Stimulated activated CD4-positive, alpha-beta T cell treated with anti-CD3 and anti-CD28 coated beads, Interleukin-1b, Interleukin-23, amount 100 ng/mL, for 4 hours (primary cell): ENCODE measurements around the gene ZNF436.
"Not testable (repeated sequence)": the region's sequence is repeated elsewhere in the genome, so short reads cannot be mapped to it uniquely, and the experiment has no call there.

ENCODE experiments used
- DNase-seq, 2 donors: peaks; one replicate each; pipeline ENCODE4 v3.0.0-alpha.2; 2020; ENCODE audit warnings: low read depth in 2 of 2

The ZNF436 gene

DNA sequence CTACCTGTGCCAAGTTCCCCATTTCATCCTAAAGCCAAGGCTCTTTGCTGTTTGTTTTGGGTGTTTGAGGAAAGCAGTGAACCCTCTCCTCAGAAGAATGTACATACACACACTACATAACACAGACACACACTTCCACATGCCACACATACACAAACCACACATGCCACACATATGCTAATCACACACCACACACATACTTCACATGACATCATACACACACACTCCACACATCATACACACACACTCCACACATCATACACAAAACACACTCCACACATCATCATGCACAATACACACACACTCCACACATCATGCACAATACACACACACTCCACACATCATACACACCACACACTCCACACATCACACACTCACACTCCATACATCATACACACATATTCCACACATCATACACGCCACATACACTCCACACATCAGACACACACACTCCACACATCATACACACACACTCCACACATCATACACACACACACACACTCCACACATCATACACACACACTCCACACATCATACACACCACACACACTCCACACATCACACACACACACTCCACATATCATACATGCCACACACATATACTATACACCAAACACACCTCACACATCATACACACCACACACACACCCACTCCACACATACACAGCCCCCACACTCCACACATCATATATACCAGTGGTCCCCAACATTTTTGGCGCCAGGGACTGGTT is 22.7 kb upstream of the ZNF436 start:
- no peak for DNase-seq

DNA sequence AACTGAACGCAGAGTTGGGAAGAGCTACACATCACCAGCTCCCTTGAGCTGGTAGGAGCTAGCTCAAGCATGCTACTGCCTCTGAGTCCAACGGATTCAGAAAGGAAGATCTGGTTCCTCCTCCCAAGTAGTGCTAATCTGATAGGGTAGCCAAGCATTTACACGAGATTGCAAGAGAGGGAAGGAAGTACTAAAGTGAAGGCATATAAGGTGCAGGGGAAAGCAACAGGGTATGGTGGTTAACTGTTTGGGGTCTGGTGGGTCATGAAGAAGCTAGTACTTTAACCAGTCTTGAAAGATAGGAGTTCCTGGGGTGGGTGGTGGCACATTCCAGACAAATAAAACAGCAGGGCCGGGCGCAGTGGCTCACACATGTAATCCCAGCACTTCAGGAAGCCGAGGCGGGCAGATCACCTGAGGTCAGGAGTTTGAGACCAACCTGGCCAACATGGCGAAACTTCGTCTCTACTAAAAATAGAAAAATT is 20.2 kb upstream of the ZNF436 start:
- no peak for DNase-seq

DNA sequence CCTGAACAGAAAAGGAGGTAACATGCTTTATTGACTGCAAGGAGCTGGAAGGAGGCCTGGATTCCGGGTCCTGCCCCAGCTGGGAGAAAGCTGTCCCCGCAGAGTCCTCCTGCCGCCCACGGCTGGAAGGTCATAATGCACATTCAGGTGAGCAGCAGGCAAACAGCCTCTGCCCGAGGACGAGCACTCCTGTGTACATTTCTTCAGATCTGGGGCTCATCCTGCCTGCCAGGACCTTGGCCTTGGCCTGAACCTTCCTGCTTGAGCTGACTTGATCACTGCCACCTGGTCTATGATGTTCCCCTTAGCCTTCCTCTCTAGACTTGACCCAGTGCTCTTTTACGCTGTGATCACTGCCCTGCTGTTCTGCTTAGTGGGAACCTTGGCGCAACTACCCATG is 17.9 kb upstream of the ZNF436 start:
- no peak for DNase-seq

DNA sequence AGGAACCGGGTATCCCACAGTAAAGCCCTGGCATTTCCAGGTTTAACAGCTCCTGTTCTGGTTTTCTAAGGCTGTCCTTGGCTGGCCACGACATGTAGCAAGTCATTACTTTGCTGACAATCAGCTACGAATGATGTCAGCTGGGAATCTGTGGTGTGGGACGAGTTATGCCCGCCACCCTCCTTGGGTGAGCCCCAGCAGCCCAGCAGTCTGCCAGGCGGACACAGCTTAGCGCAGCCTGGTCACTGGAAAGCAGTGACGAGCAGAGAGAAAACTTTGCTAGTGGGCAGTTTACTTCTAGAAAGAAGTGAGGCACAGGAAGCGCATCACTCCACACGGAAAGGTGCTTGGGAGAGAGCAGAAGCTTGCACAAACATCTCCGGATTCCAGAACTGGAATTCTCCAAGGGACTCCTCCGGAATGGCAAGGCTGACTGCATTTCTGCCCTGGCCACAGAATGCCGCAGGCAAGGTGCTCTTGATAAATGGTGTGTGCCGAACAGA is 15.5 kb upstream of the ZNF436 start:
- no peak for DNase-seq

DNA sequence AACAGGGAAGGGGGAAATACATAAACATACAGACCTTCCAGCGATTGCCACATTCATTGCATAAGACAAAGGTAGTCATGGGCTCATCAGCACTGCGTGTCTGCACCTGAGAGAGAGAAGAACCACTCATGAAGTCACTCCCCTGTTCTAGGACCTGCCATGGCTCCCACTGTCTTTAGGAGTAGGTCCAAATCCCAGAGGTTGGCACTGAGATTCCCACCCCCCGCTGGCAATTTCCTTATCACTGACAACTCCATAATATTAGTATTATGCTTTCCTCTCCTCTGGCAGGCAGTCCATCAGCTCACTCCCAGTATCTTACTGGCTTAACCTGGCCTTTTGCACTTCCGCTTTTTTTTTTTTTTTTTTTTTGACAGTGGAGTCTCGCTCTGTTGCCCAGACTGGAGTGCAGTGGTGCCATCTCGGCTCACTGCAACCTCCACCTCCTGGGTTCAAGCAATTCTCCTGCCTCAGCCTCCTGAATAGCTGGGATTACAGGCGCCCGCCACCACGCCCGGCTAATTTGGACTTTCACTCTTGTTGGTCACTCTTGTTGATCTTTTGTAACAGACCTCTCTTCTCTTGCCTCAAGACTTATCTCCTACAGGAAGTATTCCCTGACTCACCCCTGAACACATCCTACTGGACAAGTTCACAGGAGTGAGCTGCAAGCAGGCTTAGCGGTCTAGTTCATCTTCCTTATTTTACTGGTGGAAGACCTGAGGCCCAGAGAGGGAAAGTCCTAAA is 14.8 kb upstream of the ZNF436 start:
- DNase-seq, result no peak

DNA sequence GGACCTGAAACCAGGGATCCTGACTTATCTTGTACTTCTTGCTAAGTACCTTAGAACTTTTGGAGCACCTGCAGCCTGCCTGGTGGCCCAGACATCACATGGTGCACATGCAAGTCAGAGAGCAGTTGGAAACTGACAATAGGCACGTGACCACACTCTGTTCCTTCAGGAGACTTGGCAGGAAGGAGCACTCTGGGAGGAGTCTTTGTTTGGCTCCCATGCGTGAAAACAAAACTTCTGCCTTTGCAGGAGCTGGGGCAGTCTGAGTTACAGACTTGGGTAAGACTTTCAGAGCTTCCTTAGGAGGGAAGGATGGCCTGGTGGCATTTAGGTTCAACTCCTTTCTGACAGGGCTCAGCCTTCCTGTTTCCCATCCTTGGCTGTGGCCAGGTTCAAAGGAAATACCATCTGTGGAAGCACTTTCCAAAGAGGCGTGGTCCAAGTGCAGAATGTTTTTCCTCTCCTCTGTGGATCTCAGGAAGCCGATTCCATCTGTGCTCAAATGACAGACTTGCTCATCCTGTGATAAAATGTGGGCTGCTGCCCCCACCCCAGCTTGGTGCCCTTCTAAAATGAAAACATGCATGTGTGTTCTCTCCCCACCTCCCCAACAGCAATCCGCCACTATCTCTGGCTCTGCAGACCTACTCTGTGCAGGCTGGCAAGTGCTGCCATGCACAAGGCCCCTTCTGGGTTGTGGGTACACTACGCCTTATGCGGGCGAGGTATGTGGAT is 14.1 kb upstream of the ZNF436 start:
- DNase-seq, result no peak

DNA sequence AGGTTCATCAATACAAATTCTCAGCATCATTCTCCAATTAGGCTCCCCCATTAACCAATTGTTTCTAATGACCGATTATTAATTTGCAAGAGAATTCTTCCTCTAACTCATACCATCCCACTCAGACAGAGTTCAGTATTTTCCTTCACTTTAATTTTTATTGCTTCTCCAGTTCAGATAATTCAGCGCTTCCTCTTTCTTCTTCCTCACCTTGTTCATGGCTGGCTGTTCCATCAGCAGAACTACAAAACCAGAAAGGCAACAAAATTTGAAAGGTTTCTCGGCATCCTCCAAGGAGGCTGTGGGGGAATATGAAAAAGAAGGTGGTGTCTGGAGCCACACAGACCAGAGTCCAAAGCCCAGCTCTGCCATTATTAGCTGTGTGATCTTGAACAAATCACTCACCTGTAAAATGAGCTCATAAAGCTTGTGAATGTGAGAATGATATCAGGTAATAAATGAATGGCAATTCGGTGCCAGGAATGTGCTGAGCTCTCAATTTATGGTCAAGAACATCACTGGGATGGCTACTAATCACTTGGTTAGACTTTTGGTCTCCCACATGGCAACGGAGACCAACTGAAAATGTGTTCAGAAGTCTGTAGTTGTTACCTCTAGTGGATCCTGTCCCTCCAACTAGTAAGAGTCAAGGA is 11.7 kb upstream of the ZNF436 start:
- no peak for DNase-seq

DNA sequence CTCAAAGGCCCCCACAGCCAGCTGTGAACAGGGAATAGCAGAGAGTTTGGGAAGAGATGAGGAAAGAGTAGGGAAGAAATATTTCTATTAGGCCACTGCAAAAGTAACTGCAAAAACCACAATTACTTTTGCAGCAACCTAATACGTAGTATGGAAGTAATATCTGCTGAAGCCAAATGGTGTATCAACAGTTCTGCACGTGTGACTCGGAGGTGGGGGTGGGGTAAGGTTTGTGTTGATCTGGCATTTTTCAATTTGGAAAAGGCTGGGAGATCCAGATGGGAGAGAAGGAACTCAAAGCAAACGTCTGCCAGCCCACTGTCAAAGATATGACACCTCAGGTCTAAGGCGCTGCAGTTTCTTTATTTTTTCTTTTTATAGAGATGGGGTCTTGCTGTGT is 11.1 kb upstream of the ZNF436 start:
- DNase-seq, result no peak

DNA sequence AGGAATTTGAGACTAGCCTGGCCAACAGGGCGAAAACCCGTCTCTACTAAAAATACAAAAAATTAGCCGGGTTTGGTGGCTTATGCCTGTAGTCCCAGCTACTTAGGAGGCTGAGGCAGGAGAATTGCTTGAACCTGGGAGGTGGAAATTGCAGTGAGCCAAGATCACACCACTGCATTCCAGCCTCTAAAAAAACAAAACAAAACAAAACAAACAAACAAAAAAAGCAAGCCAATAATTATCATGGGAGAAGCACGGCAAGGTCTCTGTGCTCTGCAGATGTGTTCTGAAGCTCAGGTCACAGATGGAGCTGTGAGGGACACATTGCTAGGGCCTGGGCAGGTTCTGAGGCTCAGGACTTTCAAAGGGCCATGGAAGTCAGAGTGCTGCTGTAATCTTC is 10.6 kb upstream of the ZNF436 start:
- DNase-seq, result not testable (repeated sequence)

DNA sequence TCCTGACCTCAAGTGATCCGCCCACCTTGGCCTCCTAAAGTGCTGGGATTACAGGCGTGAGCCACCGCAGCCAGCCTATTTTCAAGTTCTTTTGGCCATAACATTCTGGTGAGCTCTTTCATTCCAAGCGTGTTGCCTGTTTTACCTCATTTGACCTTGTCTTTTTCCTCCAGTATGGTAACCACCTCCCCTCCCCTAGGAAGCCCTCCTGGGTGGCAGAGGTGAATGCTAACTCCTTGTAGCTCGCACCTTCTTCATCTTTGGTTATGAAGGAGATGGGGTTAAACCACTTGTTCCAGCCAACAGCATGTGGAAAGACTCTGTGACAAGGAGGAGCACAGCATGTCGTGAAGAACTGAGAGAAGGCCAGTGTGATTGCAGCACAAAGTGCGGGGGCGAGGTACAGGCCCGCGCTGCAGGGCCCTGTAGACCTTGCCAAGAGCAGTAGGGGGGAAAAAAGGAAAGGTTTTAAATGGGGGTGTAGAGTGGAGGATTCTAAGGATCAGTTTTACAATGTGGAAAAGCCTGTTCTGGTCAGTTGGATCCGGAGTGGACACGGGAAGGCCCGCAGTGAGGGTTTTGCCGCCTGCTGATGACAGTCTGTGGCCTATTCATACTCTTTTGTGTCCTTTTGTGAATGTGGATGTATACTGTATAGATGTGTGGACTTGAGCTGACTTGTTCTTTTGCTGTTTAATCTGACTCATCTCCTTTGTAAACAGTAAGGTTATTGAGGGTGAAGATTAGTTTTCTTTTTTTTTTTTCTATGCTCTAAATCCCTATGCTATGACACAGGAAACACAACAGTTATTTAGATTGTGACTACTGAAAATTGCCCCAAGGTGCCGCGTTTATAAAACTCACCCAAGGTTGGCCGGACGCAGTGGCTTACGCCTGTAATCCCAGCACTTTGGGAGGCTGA is 7.5 kb upstream of the ZNF436 start:
- no peak for DNase-seq

DNA sequence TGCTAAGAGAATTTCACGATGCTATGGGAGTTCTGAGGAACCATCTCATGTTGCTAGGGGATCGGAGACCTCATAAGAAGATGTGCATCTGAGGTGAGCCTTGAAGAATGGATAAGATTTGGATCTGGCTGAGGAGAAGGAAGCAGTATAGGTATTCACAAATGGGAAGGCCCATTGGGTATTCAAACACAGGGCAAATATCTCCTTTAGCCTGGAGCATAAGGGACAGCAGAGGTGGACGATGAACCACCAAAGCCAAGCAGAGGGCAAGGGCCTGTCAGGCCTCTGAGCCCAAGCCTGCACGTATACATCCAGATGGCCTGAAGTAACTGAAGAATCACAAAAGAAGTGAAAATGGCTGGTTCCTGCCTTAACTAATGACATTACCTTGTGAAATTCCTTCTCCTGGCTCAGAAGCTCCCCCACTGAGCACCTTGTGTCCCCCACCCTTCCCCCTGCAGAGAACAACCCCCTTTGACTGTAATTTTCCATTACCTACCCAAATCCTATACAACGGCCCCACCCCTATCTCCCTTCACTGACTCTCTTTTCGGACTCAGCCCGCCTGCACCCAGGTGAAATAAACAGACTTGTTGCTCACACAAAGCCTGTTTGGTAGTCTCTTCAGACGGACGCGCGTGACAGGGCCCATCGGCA is 4.6 kb upstream of the ZNF436 start:
- DNase-seq, result not testable (repeated sequence)

DNA sequence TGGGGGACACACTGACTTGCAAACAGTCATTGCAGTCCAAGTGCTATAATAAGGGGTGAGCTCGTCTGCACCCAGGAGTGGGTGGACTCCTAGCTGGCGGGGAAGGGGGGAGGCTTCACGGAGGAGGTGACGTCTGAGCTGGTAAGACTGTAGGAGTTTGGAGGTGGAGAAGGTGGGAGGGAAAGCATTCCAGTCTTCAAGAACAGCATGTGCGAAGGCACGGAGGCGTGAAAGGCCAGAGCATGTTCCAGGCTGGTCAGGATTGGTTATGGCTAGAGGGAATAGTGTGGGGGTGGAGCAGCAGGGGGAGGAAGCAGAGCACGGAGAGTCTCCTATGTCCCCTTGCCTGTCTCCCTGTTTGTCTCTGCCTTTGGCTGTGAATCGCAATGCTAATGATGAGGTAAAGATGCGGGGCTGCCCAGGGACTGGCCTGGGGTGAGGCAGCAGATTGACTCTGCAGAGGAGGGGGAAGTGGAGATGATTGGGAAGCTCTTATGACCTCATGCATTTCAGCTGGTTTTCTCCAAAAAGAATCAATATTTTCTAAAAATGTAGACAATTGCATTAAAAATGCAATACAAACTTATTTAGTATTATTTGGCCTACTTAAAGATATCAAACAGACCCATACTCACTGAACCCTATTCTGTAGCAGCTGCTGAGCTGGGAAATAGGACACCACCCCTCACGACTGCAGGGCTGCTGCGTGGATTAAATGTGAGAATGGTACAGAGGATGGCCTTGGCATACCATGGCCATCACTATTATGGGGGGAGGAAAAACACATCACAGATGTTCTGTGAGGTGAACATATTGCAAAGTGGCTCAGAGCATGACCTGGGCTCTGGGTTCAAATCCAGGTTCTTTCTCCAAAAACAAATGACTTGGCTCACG is 2.6 kb upstream of the ZNF436 start:
- no peak for DNase-seq

DNA sequence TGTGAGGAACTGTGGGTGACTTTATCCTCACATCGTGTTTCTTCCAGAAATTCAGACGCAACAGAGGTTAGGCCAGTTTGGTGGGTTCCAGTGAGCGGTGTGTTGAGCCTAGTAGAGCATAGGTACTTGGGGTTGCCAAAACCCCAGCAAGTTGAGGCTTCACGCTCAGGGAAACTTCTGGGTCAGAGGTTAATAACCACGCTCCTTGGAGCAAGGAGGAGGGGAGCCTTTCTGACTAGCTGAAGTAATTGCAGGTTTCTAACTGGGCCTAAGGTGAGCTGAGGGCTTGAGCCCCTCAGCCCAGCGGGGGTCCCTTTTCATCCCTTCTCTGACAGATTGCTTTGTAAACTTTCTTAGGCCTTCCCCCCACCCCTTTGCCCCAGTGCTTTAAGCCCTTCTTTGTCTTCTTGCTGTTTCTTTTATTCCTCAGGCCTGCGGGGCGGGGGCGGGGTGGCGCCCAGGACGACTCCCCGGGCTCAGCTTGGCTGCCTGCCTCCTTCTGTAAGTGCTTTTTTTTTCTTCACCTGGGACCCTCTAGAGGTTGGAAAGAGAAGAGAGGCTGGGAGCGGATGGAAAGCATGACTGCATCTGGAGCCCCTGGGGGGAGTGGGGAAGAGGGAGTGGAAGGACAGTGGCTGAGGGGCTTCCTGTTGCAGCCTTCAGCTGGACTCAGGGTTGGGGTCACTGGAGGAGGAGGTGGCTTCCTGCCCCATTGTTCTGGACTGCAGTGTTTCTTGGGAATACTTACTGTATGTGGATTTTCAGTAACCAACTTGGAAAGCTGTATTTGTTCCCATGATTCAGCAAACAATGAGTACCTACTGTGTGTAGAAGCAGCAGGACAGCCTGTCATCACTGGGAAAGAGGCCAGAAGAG is 1.3 kb upstream of the ZNF436 start:
- DNase-seq, result no peak

DNA sequence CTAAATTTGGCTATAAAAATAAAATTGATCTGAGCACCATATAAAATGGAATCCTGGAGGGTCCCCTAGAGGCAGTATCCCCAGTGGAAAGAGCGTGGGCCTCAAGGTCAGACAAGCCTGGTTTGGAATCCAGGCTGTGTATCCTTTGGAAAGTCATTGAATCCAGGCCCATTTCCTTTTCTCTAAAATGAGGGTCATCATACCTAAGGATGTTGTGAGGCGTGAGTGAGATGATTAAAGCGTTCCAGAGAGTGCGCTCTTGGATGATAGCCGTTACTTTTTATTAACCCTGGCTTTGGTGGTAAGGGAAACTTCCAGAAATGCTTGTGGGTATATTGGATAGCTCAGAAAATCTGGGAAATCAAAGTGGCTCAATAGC is 683 bp upstream of the ZNF436 start:
- no peak for DNase-seq

DNA sequence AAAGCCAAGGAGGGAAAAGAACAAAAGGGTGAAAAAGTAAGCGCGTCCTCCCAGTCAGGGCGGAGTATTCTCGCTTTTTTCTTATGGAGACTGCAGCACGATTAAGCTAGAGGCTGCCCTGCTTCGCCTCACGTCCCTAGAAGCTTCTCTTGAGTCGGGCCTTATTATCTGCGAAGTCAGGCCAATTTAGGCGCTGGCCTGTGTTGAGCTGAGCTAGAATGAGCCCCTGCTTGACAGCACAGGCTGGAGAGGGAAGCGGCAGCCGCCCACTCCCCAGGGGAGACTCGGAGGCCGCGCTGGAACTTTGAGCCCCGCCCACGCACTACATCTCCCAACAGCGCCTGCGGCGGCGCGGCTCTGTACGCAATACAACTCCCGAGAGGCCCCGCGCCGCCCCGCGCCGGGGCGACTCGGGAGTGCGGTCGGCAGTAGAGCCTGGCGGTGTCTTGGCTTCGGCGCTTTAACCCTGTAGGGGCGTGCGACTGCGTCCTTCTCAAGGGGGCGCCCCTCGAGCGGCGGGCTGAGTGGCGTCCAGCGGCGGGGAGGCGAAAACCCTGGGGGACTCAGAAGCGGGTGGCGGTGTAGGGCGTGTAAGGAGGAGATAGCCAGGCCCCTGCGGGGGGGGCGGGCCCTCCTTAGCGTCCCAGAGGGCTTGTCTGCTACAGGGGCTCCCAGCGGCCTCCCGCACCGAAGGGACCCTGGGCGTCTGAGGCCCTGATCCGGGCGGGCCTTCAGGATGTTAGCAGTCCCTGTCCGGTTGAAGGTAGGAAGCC is 888 bp downstream of the ZNF436 start:
- peak; percentile 81 to 86 for DNase-seq

DNA sequence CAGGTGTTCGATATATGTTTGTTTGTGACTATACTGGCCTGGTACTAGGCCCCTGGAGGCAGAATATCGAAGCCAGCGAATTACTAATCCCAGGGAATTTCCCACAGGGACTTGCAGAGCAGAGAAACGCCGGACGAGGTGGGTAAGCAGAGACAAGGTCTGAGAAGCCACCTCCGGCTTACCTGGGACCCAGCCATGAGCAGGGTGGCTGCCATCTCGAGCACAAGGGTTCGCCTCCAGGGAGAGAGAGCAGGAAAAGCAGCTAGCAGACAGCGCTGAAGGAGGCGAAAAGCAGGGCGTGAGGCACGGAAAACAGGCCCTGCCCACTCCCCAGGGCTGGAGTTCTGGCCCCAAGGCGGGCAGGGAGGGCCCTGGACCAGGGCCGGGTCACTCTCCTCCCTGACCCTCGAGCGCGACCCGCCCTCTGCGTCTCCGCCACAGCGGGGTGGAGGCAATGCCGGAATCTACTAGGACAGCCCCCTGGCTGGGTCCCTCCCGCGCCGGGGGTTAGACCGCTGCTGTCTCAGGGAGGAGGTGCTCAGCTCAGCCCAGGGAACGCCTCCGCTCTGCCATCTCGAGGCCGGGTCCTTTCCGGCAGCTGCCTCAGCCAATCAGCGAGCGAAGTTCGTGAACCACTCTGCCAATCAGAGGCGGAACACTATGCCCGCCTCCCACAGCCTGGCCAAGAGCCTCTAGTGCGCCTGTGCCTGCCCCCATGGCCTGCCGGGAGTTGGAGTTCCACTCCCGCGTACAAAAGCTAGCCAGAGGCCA is 1.7 kb downstream of the ZNF436 start:
- DNase-seq, result peak; percentile 91 to 94

DNA sequence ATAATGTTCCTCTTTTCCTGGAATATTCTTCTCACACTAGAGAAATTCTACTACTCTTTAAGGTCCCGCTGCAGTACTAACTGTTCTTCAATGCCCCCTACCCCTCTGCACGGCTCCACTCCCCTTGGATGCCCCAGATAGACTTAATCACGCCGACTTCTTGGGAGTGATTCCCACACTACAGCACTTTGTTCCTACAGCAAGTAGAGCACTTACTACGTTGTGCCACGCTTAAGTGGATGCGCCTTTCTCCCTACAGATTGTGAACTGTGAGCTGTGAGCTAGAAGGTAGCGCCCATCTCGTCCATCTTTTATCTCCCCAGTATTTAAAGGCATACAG is 2.2 kb downstream of the ZNF436 start:
- DNase-seq, result no peak
